Activated T-cell treated with anti-CD3 and anti-CD28 coated beads for 4 hours (primary cell): ENCODE results near the gene FAM78B.
A peak's percentile ranks its signal among the peaks of the same experiment; 100 is the strongest.

Experiments
- DNase-seq: peaks from one replicate; pipeline ENCODE4 v3.0.0-alpha.2; 2020

FAM78B gene

GRCh38 chr1:166166698-166167571 is at the start of gene FAM78B:
Gene FAM78B, minus strand, starts transcription at chr1:166167001. Its CDS starts 753 bp downstream, at chr1:166166248.
- peak; percentile 33 for DNase-seq

GRCh38 chr1:166202546-166202945 is 35.7 kb upstream of the FAM78B start:
- no peak for DNase-seq

- no peak for DNase-seq
Measured at GRCh38 chr1:166200743-166201142, 33.9 kb upstream of the FAM78B start.

GRCh38 chr1:166197597-166197996 is 30.8 kb upstream of the FAM78B start:
- DNase-seq = no peak

- DNase-seq = no peak
Measured at GRCh38 chr1:166197141-166197540, 30.3 kb upstream of the FAM78B start.

- DNase-seq = no peak
Measured at GRCh38 chr1:166193057-166193698, 26.4 kb upstream of the FAM78B start.

GRCh38 chr1:166190400-166190799 is 23.6 kb upstream of the FAM78B start:
- DNase-seq = no peak

- no peak for DNase-seq
Measured at GRCh38 chr1:166189126-166189525, 22.3 kb upstream of the FAM78B start.

- no peak for DNase-seq
Measured at GRCh38 chr1:166185526-166185925, 18.7 kb upstream of the FAM78B start.

GRCh38 chr1:166184897-166185296 is 18.1 kb upstream of the FAM78B start:
- DNase-seq = no peak

- no peak for DNase-seq
Measured at GRCh38 chr1:166184012-166184411, 17.2 kb upstream of the FAM78B start.

GRCh38 chr1:166182281-166182680 is 15.5 kb upstream of the FAM78B start:
- DNase-seq = no peak

GRCh38 chr1:166176416-166176815 is 9.6 kb upstream of the FAM78B start:
- DNase-seq = no peak

- no peak for DNase-seq
Measured at GRCh38 chr1:166175032-166175431, 8.2 kb upstream of the FAM78B start.

GRCh38 chr1:166174108-166174507 is 7.3 kb upstream of the FAM78B start:
- DNase-seq = no peak

GRCh38 chr1:166172106-166172505 is 5.3 kb upstream of the FAM78B start:
- DNase-seq = no peak

GRCh38 chr1:166170726-166171125 is 3.9 kb upstream of the FAM78B start:
- no peak for DNase-seq

- DNase-seq = no peak
Measured at GRCh38 chr1:166170075-166170474, 3.3 kb upstream of the FAM78B start.

GRCh38 chr1:166169182-166169581 is 2.4 kb upstream of the FAM78B start:
- no peak for DNase-seq

GRCh38 chr1:166167572-166167925 is 748 bp upstream of the FAM78B start:
- DNase-seq = no peak

GRCh38 chr1:166166329-166166697 is 488 bp downstream of the FAM78B start:
- DNase-seq = no peak

GRCh38 chr1:166165661-166166328 is 1.0 kb downstream of the FAM78B start:
- DNase-seq = no peak

GRCh38 chr1:166164995-166165660 is 1.7 kb downstream of the FAM78B start:
- no peak for DNase-seq

GRCh38 chr1:166164646-166164994 is 2.2 kb downstream of the FAM78B start:
- DNase-seq = no peak
